Measurements from ENCODE around the gene CNR2.

GRCh38 chr1:23824711-23825075, 88.5 kb downstream of the CNR2 start:
- TF ChIP-seq CTCF (IDR thresholded peaks at IDR 0.05) = no peak
- TF ChIP-seq POLR2AphosphoS5 (IDR thresholded peaks at IDR 0.05) = no peak
- no peak for TF ChIP-seq EP300 (IDR thresholded peaks at IDR 0.05; ENCODE audit: low read depth)

Data from transverse colon (tissue), 4 donors.